Measurements from ENCODE around the gene PBX3. TPM values are rescaled to one million over a fixed set of nuclear protein-coding genes. Genes with fewer than 3 reads are reported as not detected.

PBX3 gene
- total and polyA plus RNA-seq, 2 experiments from 2014 or later, result 133 to 134 TPM

DNA sequence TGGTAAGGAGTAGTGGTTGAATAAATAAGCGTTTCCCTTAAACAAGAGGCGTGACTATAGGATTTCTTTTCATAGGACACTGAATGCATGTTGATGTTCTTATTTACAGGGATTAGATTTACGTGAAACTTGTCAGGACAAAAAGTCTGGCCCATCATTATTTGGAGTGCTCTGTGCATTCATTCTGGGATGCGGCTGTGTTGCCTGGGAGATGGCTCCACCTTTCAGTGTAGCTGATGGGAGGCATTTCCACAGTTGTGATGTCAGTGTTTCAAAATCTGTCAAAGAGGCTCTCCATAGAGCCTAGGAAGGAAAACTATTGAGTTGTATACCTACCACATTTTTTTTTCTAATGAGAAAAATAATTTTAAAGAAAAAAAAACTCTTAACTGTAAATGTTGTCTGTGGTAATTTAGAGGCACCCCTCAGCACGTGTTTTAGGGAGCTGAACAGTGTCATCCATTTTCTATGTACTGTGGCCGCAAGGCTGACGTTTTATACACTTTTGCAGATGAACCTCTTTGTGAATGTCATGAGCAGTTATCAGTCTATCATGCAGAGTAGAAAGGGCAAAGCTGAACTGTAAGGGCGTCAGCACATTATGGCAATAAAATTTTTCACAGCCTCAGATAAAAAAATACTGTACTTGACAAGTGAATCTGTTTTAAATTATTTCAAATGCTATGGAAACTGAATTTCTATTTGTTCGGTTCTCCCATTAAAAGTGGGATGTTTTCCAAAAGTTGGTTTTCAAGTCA lies 202.7 kb downstream of the PBX3 start:
- H3K27me3 ChIP-seq, result no peaks in the 10 kb centered on the region
- TF ChIP-seq, protein P1, sequence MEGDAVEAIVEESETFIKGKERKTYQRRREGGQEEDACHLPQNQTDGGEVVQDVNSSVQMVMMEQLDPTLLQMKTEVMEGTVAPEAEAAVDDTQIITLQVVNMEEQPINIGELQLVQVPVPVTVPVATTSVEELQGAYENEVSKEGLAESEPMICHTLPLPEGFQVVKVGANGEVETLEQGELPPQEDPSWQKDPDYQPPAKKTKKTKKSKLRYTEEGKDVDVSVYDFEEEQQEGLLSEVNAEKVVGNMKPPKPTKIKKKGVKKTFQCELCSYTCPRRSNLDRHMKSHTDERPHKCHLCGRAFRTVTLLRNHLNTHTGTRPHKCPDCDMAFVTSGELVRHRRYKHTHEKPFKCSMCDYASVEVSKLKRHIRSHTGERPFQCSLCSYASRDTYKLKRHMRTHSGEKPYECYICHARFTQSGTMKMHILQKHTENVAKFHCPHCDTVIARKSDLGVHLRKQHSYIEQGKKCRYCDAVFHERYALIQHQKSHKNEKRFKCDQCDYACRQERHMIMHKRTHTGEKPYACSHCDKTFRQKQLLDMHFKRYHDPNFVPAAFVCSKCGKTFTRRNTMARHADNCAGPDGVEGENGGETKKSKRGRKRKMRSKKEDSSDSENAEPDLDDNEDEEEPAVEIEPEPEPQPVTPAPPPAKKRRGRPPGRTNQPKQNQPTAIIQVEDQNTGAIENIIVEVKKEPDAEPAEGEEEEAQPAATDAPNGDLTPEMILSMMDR (IDR thresholded peaks at IDR 0.05; ENCODE audit: low read depth, low read length), result no peak
- DNase-seq (ENCODE audit: low read depth in 1 of 2, low spot score in 1 of 2), result no peak
- H3K4me1 ChIP-seq (ENCODE audit: low read depth), result no peaks in the 10 kb centered on the region
- H3K9me3 ChIP-seq (ENCODE audit: low read depth), result no peaks in the 10 kb centered on the region
- no peak overlapping the region for H3K27ac ChIP-seq
- no peak overlapping the region for H3K4me3 ChIP-seq
- peaks cover 2% of the 10 kb centered on the region for H3K36me3 ChIP-seq

DNA sequence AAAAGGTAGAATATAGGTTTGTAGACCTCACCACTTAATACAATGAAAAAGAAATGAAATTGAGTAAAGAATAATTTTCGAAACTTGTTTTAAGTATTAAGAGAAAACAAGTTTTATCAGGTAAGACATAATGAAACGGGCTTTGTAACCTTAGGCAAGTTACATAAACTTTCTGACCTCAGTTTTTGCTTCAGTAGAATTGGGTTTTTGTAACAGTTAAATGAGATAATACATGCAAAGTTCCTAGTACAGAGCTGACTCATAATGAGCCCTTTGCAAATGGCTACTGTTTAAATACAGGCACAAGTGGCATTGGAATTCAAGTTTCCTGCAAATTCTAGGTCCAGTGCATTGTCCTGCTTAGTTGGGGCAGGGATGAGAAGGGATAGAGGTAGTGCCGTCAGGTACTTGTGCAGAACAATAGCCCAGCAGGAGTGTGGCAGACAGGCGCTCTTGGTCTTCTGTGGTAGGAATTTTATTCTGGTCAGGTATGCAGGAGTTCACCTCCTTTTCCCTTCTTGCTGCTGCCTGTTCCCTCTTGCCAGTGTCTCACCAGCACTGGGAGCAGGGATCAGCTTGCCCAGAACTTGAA lies 203.8 kb downstream of the PBX3 start:
- H3K4me3 ChIP-seq, result no peak overlapping the region
- no peak overlapping the region for H3K27ac ChIP-seq
- H3K27me3 ChIP-seq, result no peaks in the 10 kb centered on the region
- TF ChIP-seq, protein P1 (IDR thresholded peaks at IDR 0.05; ENCODE audit: low read depth, low read length), result no peak
- H3K4me1 ChIP-seq (ENCODE audit: low read depth), result no peaks in the 10 kb centered on the region
- H3K36me3 ChIP-seq, result peaks cover 2% of the 10 kb centered on the region
- no peaks in the 10 kb centered on the region for H3K9me3 ChIP-seq (ENCODE audit: low read depth)
- DNase-seq (ENCODE audit: low read depth in 1 of 2, low spot score in 1 of 2), result no peak

DNA sequence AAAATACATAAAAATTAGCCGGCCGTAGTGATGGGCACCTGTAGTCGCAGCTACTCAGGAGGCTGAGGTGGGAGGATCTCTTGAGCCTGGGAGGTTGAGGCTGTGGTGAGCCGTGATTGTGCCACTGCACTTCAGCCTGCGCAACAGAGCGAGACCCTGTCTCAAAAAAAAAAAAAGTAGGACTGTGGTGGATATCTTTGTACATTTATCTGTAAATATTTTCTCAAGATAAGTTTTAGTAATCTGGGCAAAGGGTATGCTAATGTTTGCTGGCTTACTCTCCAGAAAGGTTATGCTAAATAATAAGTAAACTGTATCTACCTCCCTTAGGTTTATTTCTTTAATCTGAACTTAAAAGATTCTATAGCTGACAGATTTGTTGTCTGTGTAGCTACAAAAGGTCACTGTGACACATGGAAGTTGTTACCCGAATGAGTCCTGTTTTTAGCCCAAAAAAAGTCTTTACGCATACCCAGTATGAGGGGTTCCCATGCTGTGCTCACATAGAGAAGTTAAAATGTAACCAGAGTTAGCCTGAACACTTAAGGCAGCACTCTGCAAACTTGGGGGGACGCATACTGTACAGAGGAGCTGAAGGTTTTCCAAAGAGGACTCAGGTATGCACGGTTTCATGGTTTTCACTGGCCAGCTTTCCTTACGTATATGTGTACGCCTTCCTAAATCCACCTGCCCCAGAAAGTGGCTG lies 206.3 kb downstream of the PBX3 start:
- no peak overlapping the region for H3K27ac ChIP-seq
- no peak for DNase-seq (ENCODE audit: low read depth in 1 of 2, low spot score in 1 of 2)
- no peak overlapping the region for H3K4me3 ChIP-seq
- no peaks in the 10 kb centered on the region for H3K9me3 ChIP-seq (ENCODE audit: low read depth)
- TF ChIP-seq, protein P1 (IDR thresholded peaks at IDR 0.05; ENCODE audit: low read depth, low read length), result no peak
- H3K4me1 ChIP-seq (ENCODE audit: low read depth), result no peaks in the 10 kb centered on the region
- H3K36me3 ChIP-seq, result peaks cover 5% of the 10 kb centered on the region
- no peaks in the 10 kb centered on the region for H3K27me3 ChIP-seq

DNA sequence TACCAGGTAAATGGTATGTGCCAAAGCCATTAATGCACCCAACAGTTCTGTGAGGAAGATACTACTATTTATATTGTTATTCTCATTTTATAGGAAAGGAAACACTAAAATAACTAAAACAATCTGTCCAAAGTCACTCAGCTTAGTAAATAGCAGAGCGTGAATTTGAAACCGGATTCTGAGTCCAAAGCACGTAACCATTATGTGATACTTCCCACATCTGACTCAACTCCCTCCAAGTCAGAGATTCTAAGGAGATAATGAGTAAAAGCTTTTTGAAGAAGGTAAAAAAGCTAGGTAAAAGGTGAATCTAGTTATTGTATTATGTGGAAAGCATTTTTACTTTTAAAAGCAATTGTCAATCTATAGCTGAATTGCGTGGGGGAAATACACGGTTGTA lies 208.9 kb downstream of the PBX3 start:
- H3K9me3 ChIP-seq (ENCODE audit: low read depth), result no peaks in the 10 kb centered on the region
- H3K27me3 ChIP-seq, result no peaks in the 10 kb centered on the region
- DNase-seq (ENCODE audit: low read depth in 1 of 2, low spot score in 1 of 2), result no peak
- H3K4me3 ChIP-seq, result no peak overlapping the region
- H3K36me3 ChIP-seq, result peaks cover 7% of the 10 kb centered on the region
- H3K27ac ChIP-seq, result peak overlapping the region; percentile 18
- no peaks in the 10 kb centered on the region for H3K4me1 ChIP-seq (ENCODE audit: low read depth)
- TF ChIP-seq, protein P1 (IDR thresholded peaks at IDR 0.05; ENCODE audit: low read depth, low read length), result no peak

DNA sequence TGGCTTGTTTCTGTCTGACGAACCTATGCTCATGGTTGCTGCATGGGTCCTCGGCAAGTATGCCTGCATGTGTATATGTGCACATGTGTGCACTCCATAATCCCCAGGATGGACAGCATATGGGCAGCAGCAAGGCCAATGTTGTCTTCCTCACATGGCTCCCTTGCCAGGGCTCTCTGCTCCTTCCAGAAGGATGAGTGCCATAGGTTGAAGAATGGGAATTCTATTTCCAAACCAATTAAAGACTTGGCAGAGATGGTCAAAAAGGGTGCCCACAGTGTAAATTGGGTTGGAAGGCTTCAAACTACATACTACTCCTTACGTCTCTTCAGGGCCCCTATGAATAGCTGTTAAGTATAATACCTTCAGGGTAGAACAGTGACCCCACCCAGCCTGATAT lies 212.1 kb downstream of the PBX3 start:
- no peak overlapping the region for H3K4me3 ChIP-seq
- no peaks in the 10 kb centered on the region for H3K4me1 ChIP-seq (ENCODE audit: low read depth)
- H3K27ac ChIP-seq, result no peak overlapping the region
- H3K36me3 ChIP-seq, result peaks cover 31% of the 10 kb centered on the region
- no peaks in the 10 kb centered on the region for H3K9me3 ChIP-seq (ENCODE audit: low read depth)
- TF ChIP-seq, protein P1 (IDR thresholded peaks at IDR 0.05; ENCODE audit: low read depth, low read length), result no peak
- DNase-seq (ENCODE audit: low read depth in 1 of 2, low spot score in 1 of 2), result no peak
- H3K27me3 ChIP-seq, result no peaks in the 10 kb centered on the region
